HL-60 (cell line): ENCODE results near the gene SCAMP2.

Source experiments
- DNase-seq, 2 experiments: peaks; one replicate each; pipeline ENCODE4 v3.0.0-alpha.2; 2010 to 2020; ENCODE audit warnings: low read depth in 1 of 2, low spot score in 1 of 2
- H3K27ac ChIP-seq: fragments of 250-450 bp; sonication (Bioruptor Pico); replicated peaks from 2 replicates; pipeline ENCODE4 v1.5.1; 2020; ENCODE audit warnings: mild to moderate bottlenecking, moderate library complexity
- H3K27me3 ChIP-seq: fragments of 250-450 bp; sonication (Bioruptor Pico); 2 replicates; pipeline ENCODE4 v1.5.1; 2021; ENCODE audit warnings: mild to moderate bottlenecking, moderate library complexity; ENCODE audit not compliant: insufficient read depth, poor library complexity, severe bottlenecking
- H3K4me3 ChIP-seq: replicated peaks from 2 replicates; pipeline ENCODE4 v1.5.1; 2011; ENCODE audit warnings: mild to moderate bottlenecking, control low read depth, low read length; ENCODE audit not compliant: insufficient read depth
- GABPA ChIP-seq: IDR thresholded peaks from 2 replicates; pipeline ENCODE4 v1.6.1; 2012; ENCODE audit warnings: low read depth
- POLR2AphosphoS5 ChIP-seq: IDR thresholded peaks from 2 replicates; pipeline ENCODE4 v1.6.1; 2012; ENCODE audit warnings: low read depth
- SPI1 ChIP-seq: IDR thresholded peaks from 2 replicates; pipeline ENCODE4 v1.6.1; 2012; ENCODE audit warnings: low read depth, mild to moderate bottlenecking, borderline replicate concordance
- TF ChIP-seq, protein P1 (sequence below): IDR thresholded peaks from one replicate; pipeline ENCODE4 v1.5.1; 2011; ENCODE audit warnings: low read length, control low read depth, inconsistent platforms; ENCODE audit not compliant: insufficient read depth
- TF ChIP-seq, protein P2 (sequence below): IDR thresholded peaks from 2 replicates; pipeline ENCODE4 v1.6.1; 2012; ENCODE audit warnings: low read depth; ENCODE audit not compliant: insufficient replicate concordance

Gene SCAMP2

DNA sequence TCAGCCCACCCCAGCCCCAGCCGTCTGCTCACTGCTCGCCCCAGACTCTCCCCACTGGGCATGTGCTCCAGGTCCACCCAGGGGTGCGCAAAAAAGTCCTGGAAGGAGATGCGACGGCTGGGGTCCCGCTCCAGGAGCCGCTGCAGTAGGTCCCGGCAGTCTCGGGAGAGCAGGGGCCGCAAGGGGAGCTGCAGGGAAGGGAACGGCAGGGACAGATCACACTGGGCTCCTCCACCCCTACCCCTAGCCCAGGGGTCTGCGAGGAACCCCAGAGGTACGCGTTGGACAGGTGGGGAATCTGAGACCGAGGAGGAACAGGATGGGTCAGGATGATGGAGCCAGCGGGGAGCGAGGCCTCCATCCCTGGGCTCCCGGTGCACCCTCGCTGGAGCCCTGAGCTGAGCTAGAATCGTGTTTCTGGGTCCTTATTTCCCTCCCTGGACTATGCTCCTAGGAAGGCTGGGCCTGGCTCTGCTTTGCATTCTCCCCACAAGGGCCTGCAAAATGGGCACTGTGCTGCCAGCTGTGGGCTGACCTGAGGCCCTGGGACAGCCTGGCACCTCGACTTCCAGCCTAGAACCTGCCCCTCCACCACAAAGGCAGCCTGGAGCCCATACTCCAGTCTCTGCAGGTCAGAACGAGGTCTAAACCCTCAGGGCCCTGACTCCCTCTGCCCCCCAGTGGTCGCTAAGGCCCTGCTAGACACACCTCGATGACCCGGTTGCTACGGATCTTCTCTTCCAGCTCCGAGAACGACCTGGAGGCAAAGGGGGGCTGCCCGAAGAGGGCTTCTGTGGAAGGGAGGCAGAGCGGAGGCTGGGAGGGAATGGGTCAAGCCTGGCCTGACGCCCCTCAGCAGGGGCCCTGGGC lies 33.4 kb downstream of the SCAMP2 start:
- H3K27me3 ChIP-seq, result no peaks in the 10 kb centered on the region
- TF ChIP-seq, protein P1, sequence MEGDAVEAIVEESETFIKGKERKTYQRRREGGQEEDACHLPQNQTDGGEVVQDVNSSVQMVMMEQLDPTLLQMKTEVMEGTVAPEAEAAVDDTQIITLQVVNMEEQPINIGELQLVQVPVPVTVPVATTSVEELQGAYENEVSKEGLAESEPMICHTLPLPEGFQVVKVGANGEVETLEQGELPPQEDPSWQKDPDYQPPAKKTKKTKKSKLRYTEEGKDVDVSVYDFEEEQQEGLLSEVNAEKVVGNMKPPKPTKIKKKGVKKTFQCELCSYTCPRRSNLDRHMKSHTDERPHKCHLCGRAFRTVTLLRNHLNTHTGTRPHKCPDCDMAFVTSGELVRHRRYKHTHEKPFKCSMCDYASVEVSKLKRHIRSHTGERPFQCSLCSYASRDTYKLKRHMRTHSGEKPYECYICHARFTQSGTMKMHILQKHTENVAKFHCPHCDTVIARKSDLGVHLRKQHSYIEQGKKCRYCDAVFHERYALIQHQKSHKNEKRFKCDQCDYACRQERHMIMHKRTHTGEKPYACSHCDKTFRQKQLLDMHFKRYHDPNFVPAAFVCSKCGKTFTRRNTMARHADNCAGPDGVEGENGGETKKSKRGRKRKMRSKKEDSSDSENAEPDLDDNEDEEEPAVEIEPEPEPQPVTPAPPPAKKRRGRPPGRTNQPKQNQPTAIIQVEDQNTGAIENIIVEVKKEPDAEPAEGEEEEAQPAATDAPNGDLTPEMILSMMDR, result no peak
- TF ChIP-seq, protein P2, sequence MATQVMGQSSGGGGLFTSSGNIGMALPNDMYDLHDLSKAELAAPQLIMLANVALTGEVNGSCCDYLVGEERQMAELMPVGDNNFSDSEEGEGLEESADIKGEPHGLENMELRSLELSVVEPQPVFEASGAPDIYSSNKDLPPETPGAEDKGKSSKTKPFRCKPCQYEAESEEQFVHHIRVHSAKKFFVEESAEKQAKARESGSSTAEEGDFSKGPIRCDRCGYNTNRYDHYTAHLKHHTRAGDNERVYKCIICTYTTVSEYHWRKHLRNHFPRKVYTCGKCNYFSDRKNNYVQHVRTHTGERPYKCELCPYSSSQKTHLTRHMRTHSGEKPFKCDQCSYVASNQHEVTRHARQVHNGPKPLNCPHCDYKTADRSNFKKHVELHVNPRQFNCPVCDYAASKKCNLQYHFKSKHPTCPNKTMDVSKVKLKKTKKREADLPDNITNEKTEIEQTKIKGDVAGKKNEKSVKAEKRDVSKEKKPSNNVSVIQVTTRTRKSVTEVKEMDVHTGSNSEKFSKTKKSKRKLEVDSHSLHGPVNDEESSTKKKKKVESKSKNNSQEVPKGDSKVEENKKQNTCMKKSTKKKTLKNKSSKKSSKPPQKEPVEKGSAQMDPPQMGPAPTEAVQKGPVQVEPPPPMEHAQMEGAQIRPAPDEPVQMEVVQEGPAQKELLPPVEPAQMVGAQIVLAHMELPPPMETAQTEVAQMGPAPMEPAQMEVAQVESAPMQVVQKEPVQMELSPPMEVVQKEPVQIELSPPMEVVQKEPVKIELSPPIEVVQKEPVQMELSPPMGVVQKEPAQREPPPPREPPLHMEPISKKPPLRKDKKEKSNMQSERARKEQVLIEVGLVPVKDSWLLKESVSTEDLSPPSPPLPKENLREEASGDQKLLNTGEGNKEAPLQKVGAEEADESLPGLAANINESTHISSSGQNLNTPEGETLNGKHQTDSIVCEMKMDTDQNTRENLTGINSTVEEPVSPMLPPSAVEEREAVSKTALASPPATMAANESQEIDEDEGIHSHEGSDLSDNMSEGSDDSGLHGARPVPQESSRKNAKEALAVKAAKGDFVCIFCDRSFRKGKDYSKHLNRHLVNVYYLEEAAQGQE, result no peak
- TF ChIP-seq GABPA (no peak), POLR2AphosphoS5 (no peak), SPI1 (no peak)
- no peak for DNase-seq

GRCh38 chr15:74838746-74839525 lies 34.2 kb downstream of the SCAMP2 start:
- no peak overlapping the region for H3K27ac ChIP-seq
- no peak overlapping the region for H3K4me3 ChIP-seq
- no peaks in the 10 kb centered on the region for H3K27me3 ChIP-seq
- TF ChIP-seq SPI1 (0 out of 2 replicates have a peak, but pooled peaks have one; percentile 24), POLR2AphosphoS5 (no peak)
- DNase-seq, result no peak

More for the DNA sequence above, 33.4 kb downstream of the SCAMP2 start:
- H3K27ac ChIP-seq, result no peak overlapping the region
- no peak overlapping the region for H3K4me3 ChIP-seq

DNA sequence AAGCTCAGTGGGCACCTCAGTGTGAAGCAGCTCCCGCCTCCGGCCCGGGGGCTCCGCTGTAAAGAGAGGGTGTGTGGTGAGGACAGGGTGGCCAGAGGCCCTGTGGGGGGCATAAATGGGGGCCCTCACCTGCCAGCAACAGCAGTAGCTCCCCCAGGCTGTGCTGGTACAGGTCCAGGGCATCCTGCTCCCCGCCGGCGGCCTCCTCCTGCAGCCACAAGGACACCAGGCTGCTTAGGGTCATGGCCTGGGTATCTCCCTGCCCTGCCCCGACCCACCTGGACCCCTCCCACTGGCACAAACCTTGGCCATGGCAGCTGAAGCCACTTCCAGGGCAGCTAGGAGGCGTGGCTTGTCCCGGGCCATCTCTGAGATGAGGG lies 35.0 kb downstream of the SCAMP2 start:
- Histone ChIP-seq H3K27me3 (no peaks in the 10 kb centered on the region), H3K4me3 (no peak overlapping the region), H3K27ac (no peak overlapping the region)
- no peak for DNase-seq
- TF ChIP-seq POLR2AphosphoS5 (no peak), GABPA (no peak), SPI1 (no peak)
- TF ChIP-seq, protein P1, result no peak
- TF ChIP-seq, protein P2, result no peak

DNA sequence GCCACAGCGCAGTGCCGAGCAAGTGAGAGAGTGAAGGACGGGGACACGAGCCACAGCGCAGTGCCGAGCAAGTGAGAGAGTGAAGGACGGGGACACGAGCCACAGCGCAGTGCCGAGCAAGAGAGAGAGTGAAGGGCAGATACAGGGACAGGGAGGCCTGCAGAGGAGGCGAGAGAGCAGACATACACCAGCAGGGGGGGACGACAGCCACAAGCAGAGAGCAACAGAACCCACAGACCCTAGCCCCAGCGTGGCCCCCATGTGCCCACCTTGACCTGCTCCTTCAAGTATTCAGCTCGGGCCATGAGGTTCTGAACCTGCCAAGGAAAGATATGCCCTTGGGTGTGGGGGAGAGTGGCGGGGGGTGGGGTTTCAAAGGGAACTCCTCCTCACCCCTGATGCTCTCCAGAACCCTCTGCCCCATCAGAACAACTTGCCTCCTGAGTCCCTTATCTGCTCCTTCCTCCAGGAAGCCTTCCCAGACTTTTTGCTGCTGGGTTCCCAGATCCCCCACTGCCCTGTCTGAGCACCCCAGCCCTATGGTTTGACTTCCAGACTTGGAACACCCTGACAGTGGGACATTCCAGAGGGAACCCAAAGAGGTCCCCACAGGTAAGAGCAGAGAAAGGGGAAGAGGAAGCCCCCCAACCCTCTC lies 35.6 kb downstream of the SCAMP2 start:
- DNase-seq, result no peak
- no peak overlapping the region for H3K27ac ChIP-seq
- H3K27me3 ChIP-seq, result no peaks in the 10 kb centered on the region
- TF ChIP-seq GABPA, result no peak
- no peak for TF ChIP-seq POLR2AphosphoS5
- TF ChIP-seq, protein P2, result no peak
- TF ChIP-seq SPI1, result no peak
- no peak overlapping the region for H3K4me3 ChIP-seq
